H9 (cell line): ENCODE results near the gene MEMO1. TPM values are rescaled to one million over a fixed set of nuclear protein-coding genes. Genes with fewer than 3 reads are reported as not detected.

Experiments used
- DNase-seq: peaks from one replicate; pipeline ENCODE4 v3.0.0-alpha.2; 2017
- H2AFZ ChIP-seq: one replicate; pipeline ENCODE4 v1.6.1; 2013; ENCODE audit warnings: mild to moderate bottlenecking, low read length, control low read depth, moderate library complexity
- H2AK5ac ChIP-seq: 2 replicates; pipeline ENCODE4 v1.6.1; 2013; ENCODE audit warnings: low read length, control low read depth, mixed read lengths; ENCODE audit not compliant: insufficient read length
- H2BK120ac ChIP-seq: one replicate; pipeline ENCODE4 v1.6.1; 2013; ENCODE audit warnings: low read depth, mild to moderate bottlenecking, low read length, control low read depth, inconsistent platforms; ENCODE audit not compliant: poor library complexity, severe bottlenecking
- H2BK12ac ChIP-seq: 2 replicates; pipeline ENCODE4 v1.6.1; 2013; ENCODE audit warnings: low read length, control low read depth, mixed read lengths, low read depth; ENCODE audit not compliant: insufficient read length
- H2BK15ac ChIP-seq: 2 replicates; pipeline ENCODE4 v1.6.1; 2013; ENCODE audit warnings: low read depth, low read length, control low read depth
- H2BK20ac ChIP-seq: one replicate; pipeline ENCODE4 v1.6.1; 2013; ENCODE audit warnings: low read depth, mild to moderate bottlenecking, low read length, control low read depth, inconsistent platforms; ENCODE audit not compliant: poor library complexity, severe bottlenecking
- H2BK5ac ChIP-seq: 2 replicates; pipeline ENCODE4 v1.6.1; 2013; ENCODE audit warnings: low read length, control low read depth, mixed read lengths; ENCODE audit not compliant: insufficient read length
- H3K14ac ChIP-seq: 2 replicates; pipeline ENCODE4 v1.6.1; 2013; ENCODE audit warnings: low read length, control low read depth; ENCODE audit not compliant: insufficient read depth
- H3K18ac ChIP-seq: 2 replicates; pipeline ENCODE4 v1.6.1; 2013; ENCODE audit warnings: low read depth, mild to moderate bottlenecking, mixed read lengths, low read length, control low read depth; ENCODE audit not compliant: insufficient read length
- H3K23ac ChIP-seq: 2 replicates; pipeline ENCODE4 v1.6.1; 2013; ENCODE audit warnings: low read length, control low read depth, mixed read lengths, low read depth; ENCODE audit not compliant: insufficient read length
- H3K23me2 ChIP-seq: 2 replicates; pipeline ENCODE4 v1.6.1; 2013; ENCODE audit warnings: low read depth, mild to moderate bottlenecking, mixed read lengths, low read length, control low read depth; ENCODE audit not compliant: insufficient read length, poor library complexity, severe bottlenecking
- H3K27ac ChIP-seq: 2 replicates; pipeline ENCODE4 v1.5.1; 2013; ENCODE audit warnings: low read length, control low read depth, mixed read lengths, low read depth; ENCODE audit not compliant: insufficient read length
- H3K27me3 ChIP-seq: 2 replicates; pipeline ENCODE4 v1.6.1; 2013; ENCODE audit warnings: low read length, control low read depth, inconsistent platforms; ENCODE audit not compliant: insufficient read depth
- H3K4ac ChIP-seq: 2 replicates; pipeline ENCODE4 v1.6.1; 2013; ENCODE audit warnings: low read depth, mild to moderate bottlenecking, control low read depth, inconsistent platforms, low read length, moderate library complexity
- H3K4me1 ChIP-seq: 2 replicates; pipeline ENCODE4 v1.6.1; 2013; ENCODE audit warnings: low read length, control low read depth, inconsistent platforms; ENCODE audit not compliant: insufficient read depth
- H3K4me2 ChIP-seq: 2 replicates; pipeline ENCODE4 v1.6.1; 2013; ENCODE audit warnings: low read length, control low read depth, mixed read lengths; ENCODE audit not compliant: insufficient read length, insufficient read depth
- H3K56ac ChIP-seq: 2 replicates; pipeline ENCODE4 v1.6.1; 2013; ENCODE audit warnings: low read depth, mild to moderate bottlenecking, mixed read lengths, low read length, control low read depth; ENCODE audit not compliant: insufficient read length
- H3K79me1 ChIP-seq: 2 replicates; pipeline ENCODE4 v1.6.1; 2013; ENCODE audit warnings: low read depth, mild to moderate bottlenecking, moderate library complexity, low read length, control low read depth, inconsistent platforms; ENCODE audit not compliant: insufficient read depth, poor library complexity, severe bottlenecking
- H3K79me2 ChIP-seq: 2 replicates; pipeline ENCODE4 v1.6.1; 2013; ENCODE audit warnings: low read length, control low read depth, inconsistent platforms; ENCODE audit not compliant: insufficient read depth
- H3K9ac ChIP-seq: 2 replicates; pipeline ENCODE4 v1.6.1; 2013; ENCODE audit warnings: low read length, control low read depth, mixed read lengths; ENCODE audit not compliant: insufficient read length; ENCODE audit errors: extremely low read depth
- H3K9me3 ChIP-seq: one replicate; pipeline ENCODE4 v1.6.1; 2013; ENCODE audit warnings: low read depth, low read length, inconsistent platforms; ENCODE audit not compliant: control insufficient read depth
- H3T11ph ChIP-seq: one replicate; pipeline ENCODE4 v1.6.1; 2013; ENCODE audit warnings: mild to moderate bottlenecking, low read length, control low read depth, inconsistent platforms
- H4K20me1 ChIP-seq: one replicate; pipeline ENCODE4 v1.6.1; 2013; ENCODE audit not compliant: control insufficient read depth, insufficient read length, insufficient read depth
- H4K5ac ChIP-seq: 2 replicates; pipeline ENCODE4 v1.6.1; 2013; ENCODE audit warnings: low read depth, mild to moderate bottlenecking, mixed read lengths, low read length, control low read depth; ENCODE audit not compliant: insufficient read length
- H4K8ac ChIP-seq: replicated peaks from 2 replicates; pipeline ENCODE4 v1.6.1; 2013; ENCODE audit warnings: low read length, control low read depth, mixed read lengths, low read depth; ENCODE audit not compliant: insufficient read length
- H4K91ac ChIP-seq: 2 replicates; pipeline ENCODE4 v1.6.1; 2013; ENCODE audit warnings: low read depth, mild to moderate bottlenecking, moderate library complexity, mixed read lengths, low read length, control low read depth; ENCODE audit not compliant: insufficient read length
- H3K27ac Mint-ChIP-seq, 3 experiments: 2 replicates in 2 of 3; 3 replicates in 1 of 3; pipeline ENCODE4 v1.8.0; 2020 to 2021; ENCODE audit warnings: mixed read lengths in 3 of 3, mild to moderate bottlenecking in 1 of 3, moderate library complexity in 1 of 3
- H3K27me3 Mint-ChIP-seq: 2 replicates; pipeline ENCODE4 v1.8.0; 2021; ENCODE audit warnings: low read depth, mild to moderate bottlenecking, moderate library complexity, mixed read lengths
- H3K36me3 Mint-ChIP-seq, 3 experiments: 2 replicates in 2 of 3; 3 replicates in 1 of 3; pipeline ENCODE4 v1.8.0; 2020 to 2021; ENCODE audit warnings: low read depth in 3 of 3, mixed read lengths in 3 of 3; ENCODE audit not compliant: insufficient read depth in 1 of 3
- H3K4me1 Mint-ChIP-seq, 2 experiments: 2 replicates each; pipeline ENCODE4 v1.8.0; 2020; ENCODE audit warnings: mixed read lengths in 2 of 2
- H3K4me3 Mint-ChIP-seq, 2 experiments: 2 replicates in 1 of 2; 3 replicates in 1 of 2; pipeline ENCODE4 v1.8.0; 2020 to 2021; ENCODE audit warnings: mild to moderate bottlenecking in 2 of 2, mixed read lengths in 2 of 2, moderate library complexity in 1 of 2
- H3K9me3 Mint-ChIP-seq, 2 experiments: 2 replicates in 1 of 2; 3 replicates in 1 of 2; pipeline ENCODE4 v1.8.0; 2020; ENCODE audit warnings: mild to moderate bottlenecking in 2 of 2, mixed read lengths in 2 of 2, moderate library complexity in 1 of 2
- CTCF ChIP-seq: fragments of 200-600 bp; sonication (generic); conservative IDR thresholded peaks from 3 replicates; pipeline ENCODE4 v1.8.0; 2021; ENCODE audit warnings: antibody characterized with exemption, mild to moderate bottlenecking
- WGBS: extraction: QIAGEN DNeasy Blood & Tissue Kit; methylation state at CpG from one replicate; pipeline ENCODE4 v1.1.7; 2013; ENCODE audit warnings: missing lambda C conversion rate, low lambda C conversion rate, mixed read lengths; ENCODE audit not compliant: insufficient read length; ENCODE audit errors: extremely low coverage; 5-methylcytosine and 5-hydroxymethylcytosine counted together
- total RNA-seq: library from RNA; stranded (reverse); gene quantifications from 2 replicates; pipeline ENCODE4 v1.2.1, GENCODE V29; 2021

Gene MEMO1
- total RNA-seq, 1 experiment from 2014 or later: 49.4 TPM

GRCh38 chr2:31828891-31829290, 181.9 kb downstream of the MEMO1 start:
- no peaks in the 10 kb centered on the region for H3K4me1 ChIP-seq
- no peaks in the 10 kb centered on the region for H3K23me2 ChIP-seq
- no peak overlapping the region for H2BK120ac ChIP-seq
- no peak overlapping the region for H2BK15ac ChIP-seq
- no peak overlapping the region for H2AK5ac ChIP-seq
- no peaks in the 10 kb centered on the region for H3K79me2 ChIP-seq
- no peak overlapping the region for H3T11ph ChIP-seq
- no peaks in the 10 kb centered on the region for H3K27me3 ChIP-seq
- no peak overlapping the region for H3K27ac ChIP-seq
- H3K4me1 Mint-ChIP-seq: no peaks in the 10 kb centered on the region
- H3K27me3 Mint-ChIP-seq: peaks cover 1% of the 10 kb centered on the region; the same call in 1 of the 2 replicates
- H3K9me3 Mint-ChIP-seq: peaks cover 23 to 34% of the 10 kb centered on the region in 2 experiments
- H2BK12ac ChIP-seq: no peak overlapping the region
- H3K4ac ChIP-seq: no peak overlapping the region
- H2AFZ ChIP-seq: no peak overlapping the region
- H3K4me2 ChIP-seq: no peak overlapping the region
- H4K20me1 ChIP-seq: no peaks in the 10 kb centered on the region
- WGBS: no CpG with 5 or more reads among the region's 2 CpGs
- H3K79me1 ChIP-seq: no peaks in the 10 kb centered on the region
- no peak overlapping the region for H3K18ac ChIP-seq
- no peak overlapping the region for H4K5ac ChIP-seq
- no peak overlapping the region for H3K14ac ChIP-seq
- no peak for DNase-seq
- H4K91ac ChIP-seq: no peak overlapping the region
- no peak overlapping the region for H2BK20ac ChIP-seq
- no peak overlapping the region for H4K8ac ChIP-seq
- no peak for TF ChIP-seq CTCF
- no peak overlapping the region for H3K4me3 Mint-ChIP-seq
- H3K27ac Mint-ChIP-seq: no peak overlapping the region
- no peaks in the 10 kb centered on the region for H3K9me3 ChIP-seq
- H3K56ac ChIP-seq: no peak overlapping the region
- no peaks in the 10 kb centered on the region; a peak in 1 of 7 replicates for H3K36me3 Mint-ChIP-seq
- H2BK5ac ChIP-seq: no peak overlapping the region
- H3K9ac ChIP-seq: no peak overlapping the region
- no peak overlapping the region for H3K23ac ChIP-seq
